Stimulated activated CD8-positive, alpha-beta memory T cell treated with anti-CD3 and anti-CD28 coated beads, Interleukin-4, amount 100 ng/mL, for 24 hours (primary cell): Measurements from ENCODE around the gene BST2.
A peak's percentile ranks its signal among the peaks of the same experiment; 100 is the strongest.
"Not testable (repeated sequence)": the region's sequence is repeated elsewhere in the genome, so short reads cannot be mapped to it uniquely, and the experiment has no call there.

Experiments used
- DNase-seq: peaks from one replicate; pipeline ENCODE4 v3.0.0-alpha.2; 2020; ENCODE audit warnings: low read depth

BST2 gene

DNA sequence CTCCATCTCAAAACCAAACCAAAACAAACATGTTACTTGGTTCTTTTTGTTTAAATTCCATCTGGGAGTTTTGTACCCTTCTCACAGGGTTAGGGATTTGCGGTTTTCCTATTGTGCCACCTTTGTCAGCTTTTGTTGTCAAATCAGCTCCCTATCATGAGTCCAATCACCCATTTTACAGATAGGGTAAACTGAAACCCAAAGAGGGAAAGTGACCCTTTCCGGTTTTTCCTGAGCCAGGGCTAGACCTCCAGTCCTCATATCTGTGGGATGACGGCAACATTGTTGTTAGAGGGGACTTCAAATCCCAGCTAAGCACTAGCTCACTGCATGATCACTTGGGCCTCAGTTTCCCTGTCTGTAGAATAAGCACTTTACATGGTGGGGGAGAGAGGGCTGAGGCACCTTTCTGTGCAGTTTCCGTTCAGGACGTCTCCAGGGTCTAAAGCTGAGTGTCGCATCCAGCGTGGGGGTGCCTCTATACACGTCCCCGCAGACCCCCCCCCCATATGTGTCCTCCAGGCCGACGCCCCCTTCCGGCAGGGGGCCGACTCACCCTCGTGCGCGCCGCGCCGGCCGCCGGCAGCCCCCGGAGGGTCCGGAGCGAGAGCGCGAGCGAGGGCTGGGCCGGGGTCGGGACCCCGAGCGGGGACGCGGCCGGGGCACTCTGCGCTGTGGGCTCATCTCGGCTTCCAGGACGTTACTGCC is 15.3 kb downstream of the BST2 start:
- DNase-seq = no peak

DNA sequence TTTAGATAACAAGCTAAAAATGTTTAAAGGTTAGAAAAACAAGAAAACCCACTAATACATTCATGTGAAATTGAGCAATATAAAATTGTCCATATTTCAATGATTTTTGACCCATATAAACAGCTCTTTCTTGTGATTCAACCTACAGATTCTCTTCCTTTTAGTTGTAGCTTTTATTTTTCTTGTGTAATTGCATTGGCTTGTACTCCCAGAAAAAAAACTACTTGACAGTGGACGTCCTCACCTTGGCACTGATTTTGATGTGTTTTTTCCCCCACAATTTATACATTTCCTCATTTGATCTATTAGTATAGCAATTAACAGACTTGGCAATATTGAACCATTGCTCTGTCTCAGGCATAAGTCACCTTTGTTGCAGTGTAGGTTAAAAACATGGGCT is 16.1 kb downstream of the BST2 start:
- DNase-seq = no peak

DNA sequence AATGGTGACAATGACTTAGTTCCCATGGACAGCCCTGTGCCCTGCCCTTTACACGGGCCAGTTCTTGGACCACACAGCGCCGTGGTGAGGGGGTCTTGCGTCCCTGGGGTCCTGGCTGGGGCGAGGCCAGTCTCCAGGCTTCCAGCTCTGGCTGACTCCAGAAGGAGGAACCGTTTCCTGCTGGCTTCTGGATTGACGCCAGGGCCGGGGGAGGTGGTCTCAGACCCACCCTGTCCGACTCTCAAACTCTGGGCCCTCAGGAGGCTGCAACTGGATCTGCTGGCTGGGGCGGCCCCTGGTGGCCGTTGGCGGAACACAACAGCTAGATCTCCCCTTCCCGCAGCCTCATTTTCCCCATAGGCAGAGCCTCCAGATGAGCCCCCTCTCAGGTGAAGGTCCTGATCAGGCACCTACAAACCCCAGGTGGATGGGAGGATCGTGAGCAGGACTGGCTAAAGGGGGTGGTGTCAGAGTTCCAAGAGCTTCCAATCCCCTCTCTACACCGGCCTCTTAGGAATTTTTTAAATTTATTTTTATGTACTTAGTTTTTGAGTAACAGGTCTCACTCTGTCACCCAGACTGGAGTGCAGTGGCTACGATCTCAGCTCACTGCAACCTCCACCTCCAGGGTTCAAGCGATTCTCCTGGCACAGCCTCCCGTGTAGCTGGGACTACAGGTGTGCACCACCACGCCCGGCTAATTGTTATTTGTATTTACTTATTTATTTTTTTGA is 19.4 kb downstream of the BST2 start:
- peak; percentile 53 for DNase-seq

DNA sequence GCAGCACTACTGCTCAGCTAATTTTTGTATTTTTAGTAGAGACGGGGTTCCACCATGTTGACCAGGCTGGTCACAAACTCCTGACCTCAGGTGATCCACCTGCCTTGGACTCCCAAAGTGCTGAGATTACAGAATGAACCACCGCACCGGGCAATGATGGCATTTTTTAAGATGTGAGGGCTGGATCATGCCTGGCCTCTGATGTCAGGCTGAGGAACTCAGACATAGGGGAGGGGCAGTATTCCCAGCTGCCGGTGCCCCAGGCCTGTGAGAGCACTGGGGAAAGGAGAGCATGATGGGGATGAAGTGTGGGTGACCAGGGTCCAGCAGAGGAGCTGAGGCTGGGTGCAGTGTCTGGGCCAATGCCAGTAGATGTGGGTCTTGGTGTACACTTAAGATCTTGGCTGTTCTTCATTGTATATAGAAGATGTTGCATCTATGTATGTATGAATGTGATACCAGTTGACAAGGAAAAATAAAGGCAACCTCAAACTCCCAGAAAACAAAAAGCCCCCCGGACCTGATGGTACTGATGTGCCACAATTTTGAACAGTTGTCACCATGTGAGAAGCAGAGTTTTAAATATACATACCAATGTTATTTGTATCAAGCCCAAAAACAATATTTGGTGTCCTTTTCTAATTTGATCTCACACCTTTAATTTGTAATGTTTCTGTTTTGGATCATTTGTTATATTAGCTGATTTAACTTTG is 24.8 kb downstream of the BST2 start:
- no peak for DNase-seq

DNA sequence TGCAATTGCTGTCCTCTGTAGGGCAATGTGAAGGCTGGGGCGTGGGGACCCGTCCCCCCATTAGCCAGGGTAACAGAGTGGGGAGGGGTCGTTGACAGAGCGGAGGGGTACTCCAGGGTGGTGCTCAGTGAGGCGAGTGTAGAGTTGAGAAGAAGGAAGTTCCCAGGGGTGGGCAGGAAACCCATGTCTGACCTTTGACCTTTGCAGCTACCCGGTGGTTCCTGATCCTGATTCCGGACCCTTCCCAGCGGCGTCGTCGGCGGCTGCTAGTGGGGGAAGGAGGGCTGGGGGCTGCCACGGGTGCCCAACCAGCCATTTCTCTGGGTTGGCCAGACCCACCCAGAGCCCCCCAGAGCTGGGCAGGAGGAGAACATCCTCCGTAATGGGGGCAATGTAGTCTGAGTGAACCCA is 26.2 kb downstream of the BST2 start:
- no peak for DNase-seq

DNA sequence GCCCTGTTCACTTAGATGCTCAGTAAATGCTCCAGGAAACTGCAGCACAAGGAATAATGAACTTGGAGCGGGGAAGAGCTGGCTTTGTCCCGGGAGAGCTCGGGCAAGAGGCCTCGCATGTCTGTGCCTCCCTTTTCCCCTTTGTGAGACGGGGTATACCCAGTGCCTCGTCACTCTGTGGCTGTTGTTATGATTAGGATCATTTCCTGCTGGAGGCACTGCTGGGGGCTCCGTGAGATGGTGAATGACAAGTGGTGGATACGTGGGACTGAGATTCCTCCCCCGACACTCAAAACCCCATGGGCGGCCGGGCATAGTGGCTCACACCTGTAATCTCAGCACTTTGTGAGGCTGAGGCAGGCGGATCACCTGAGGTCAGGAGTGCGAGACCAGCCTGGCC is 27.2 kb downstream of the BST2 start:
- no peak for DNase-seq

DNA sequence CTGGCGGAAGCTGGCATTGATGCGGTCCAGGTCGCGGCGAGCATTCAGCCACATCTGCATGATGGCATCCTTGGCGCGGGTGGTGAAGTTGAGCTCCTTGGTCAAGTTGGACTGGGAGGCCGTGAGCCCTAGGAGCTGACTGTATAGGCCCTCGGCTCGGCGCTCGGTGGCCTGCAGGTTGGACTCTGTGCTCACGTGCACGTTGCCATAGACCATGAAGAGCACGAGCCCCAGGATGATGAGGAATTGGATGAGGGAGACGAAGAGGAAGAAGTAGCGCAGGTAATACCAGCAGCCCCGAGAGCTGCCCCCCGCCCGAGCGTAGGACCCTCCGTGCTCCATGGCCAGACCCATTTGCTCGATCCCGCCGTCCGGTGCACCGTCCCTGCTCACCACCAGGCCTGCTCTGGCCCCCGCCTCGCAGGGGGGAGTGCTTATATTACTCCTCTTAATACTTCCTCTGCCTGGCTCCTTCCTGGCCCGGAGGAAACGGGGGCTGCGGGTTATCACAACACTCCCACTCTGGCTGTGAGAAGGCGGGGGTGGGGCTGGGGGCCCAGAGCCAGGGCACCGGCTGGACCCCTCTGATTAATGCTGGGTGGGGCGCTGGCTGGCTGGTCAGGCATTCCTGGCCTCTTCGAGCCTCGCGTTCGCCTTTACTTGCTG is 28.4 kb downstream of the BST2 start, which contains the start of gene PLVAP:
PLVAP (minus strand) TSS at position 408 of the 666 bp plus-strand sequence; CDS start at position 354, 54 bp downstream.
- no peak for DNase-seq

DNA sequence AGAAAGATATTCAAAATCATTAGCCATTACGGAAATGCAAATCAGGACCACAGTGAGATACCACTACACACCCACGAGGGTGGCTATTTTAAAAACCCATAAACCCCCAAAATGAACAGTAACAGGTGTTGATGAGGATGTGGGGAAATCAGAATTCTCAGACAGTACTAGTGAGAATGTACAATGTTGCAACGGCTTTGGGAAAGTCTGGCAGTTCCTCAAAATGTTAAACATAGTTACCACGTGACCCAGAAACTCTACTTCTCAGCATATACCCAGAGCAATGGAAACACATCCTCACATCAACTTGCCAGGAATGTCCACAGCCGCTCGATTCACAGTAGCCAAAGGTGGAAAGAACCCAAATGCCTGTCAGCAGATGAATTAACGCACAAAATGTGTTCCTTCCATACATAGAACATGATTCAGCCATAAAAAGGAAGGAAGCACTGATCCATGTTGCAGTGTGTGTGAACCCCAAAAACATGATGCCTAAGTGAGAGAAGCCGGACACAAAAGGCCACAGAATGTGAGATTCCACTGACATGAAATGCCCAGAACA is 35.3 kb downstream of the BST2 start:
- no peak for DNase-seq

DNA sequence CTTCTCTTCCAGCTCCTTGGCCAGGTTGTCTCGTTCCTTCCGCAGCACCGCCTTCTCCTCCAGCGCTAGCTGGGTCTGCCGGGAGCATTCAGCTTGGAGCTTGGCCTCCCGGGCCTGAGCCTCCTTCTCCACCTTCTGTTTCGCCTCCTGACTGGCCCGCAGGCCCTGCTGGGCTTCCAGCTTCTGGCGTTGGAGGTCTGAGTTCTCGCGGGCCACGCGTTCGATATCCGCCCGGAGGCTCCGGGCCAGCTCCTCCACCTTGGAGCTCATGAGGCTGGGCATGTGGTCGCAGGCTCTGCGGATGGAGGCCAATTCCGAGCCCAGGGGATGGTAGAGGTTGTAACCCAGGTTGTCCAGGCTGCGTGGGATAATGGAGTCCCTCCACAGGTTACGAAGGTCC is 40.1 kb downstream of the BST2 start:
- no peak for DNase-seq

DNA sequence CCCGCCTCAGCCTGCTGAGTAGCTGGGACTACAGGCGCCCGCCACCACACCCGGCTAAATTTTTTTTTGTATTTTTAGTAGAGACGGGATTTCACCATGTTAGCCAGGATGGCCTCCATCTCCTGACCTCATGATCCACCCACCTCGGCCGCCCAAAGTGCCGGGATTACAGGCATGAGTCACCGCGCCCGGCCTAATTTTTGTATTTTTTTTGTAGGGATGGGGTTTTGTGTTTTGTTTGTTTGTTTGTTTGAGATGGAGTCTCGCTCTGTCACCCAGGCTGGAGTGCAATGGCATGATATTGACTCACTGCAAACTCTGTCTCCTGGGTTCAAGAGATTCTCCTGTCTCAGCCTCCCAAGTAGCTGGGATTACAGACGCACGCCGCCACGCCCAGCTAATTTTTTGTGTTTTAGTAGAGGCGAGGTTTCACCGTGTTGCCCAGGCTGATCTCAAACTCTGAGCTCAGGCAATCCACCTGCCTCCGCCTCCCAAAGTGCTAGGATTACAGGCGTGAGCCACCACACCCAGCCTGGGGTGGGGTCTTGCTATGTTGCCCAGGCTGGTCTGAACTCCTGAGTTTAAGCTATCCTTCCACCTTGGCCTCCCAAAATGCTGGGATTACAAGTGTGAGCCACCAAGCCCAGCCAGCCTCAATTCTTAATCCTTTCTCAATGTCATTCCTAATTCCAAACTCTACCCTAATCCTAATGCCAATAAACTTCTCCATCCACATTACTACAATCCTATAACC is 41.4 kb downstream of the BST2 start:
- not testable (repeated sequence) for DNase-seq

DNA sequence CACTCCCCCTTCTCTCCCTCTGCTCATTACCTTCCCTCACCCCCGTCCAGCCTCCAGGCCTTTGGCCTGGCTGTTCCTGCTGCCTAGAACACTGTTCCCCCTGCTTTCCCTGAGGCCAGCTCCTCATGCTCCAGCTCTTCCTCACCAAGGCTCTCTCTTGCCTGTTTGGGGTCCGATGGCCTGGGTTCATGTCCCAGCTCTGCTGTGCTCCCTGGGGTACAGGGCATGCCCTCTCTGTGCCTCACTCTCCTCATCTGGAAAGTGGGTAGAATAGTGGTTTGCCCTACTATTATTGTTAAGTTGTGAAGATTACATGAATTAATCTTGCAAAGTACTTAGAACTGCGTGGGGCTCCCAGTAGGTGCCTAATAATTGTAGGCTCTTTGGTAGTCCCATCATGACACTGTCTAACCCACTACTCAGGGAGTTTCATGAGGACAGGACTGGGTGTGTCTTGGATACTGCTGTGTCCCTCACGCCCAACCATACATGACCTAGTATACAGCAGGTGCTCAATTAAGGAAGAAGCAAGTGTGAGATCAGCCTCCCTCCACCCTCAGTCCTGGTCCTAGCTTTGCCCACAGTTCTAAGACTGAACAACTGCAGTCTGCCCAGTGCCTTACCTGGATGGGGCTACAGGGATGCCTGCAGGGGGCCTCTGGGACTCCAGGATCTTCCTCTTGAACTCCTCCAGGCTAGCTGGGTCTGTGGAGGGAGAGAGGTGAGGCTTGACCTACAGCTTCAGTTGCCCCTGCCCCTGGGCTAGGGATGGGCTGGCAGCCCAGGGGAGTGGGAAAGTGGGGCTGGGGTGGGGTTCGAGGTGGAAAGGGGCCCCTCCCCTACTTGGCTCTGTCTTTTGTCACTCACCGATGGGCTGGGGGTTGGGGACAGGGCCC is 45.3 kb downstream of the BST2 start:
- DNase-seq = no peak

DNA sequence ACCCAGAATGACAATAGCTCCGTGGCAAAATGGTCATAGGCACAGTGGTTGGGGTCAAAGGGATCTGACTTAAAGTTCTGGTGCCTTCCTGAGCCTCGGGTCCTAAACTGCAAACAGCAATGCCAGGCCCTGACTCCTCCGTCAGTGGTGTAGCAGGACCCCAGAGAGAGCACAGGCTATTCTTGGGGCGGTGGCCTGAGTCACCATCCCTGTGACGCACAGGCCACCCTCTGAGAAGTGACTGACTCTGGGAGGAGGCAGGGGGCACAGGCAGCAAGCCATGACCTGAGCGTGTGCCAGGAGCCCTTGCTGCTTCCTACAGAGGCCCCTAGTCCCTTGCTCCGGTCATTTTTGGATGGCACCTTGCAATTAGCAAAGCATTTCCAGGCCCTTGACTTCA is 47.0 kb downstream of the BST2 start:
- no peak for DNase-seq

DNA sequence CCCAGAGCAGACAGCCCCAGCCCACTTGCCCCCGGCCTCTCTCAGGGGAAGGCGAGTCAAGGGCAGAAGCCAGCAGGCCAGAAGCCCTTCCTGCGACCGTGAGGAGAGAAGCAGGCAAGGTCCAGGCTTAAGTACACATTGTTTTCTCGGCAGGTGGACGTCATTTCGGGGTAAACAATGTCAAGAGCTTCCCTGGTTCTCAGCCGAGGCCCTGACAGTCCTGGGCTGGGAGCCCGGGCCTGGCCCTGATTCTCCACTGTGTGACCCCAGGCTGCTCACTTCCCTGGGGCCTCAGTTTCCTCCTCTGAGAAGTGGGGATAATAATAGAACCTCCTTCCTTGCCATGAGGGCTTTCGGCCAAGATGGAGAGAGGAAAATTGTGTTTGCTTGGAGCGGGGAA is 47.7 kb downstream of the BST2 start:
- DNase-seq = no peak

DNA sequence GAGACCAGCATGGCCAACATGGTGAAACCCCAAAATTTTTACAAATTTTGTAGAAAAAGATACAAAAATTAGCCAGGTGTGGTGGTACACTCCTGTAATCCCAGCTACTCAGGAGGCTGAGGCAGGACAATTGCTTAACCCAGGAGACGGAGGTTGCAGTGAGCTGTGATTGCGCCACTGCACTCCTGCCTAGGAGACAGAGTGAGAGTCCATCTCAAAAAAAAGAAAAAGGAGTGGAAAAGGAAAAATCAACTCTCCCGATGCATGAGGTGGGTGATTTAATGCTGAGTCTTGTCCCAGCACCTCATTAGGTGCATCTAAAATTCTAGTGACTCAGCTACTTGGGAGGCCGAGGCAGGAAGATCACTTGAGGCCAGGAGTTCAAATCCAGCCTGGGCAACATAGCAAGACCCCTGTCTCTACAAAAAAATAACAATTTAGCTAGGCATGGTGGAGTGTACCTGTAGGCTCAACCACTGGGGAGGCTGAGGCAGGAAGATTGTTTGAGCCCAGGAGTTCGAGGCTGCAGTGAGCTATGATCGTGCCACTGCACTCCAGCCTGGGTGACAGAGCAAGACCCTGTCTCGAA is 48.3 kb downstream of the BST2 start:
- no peak for DNase-seq

DNA sequence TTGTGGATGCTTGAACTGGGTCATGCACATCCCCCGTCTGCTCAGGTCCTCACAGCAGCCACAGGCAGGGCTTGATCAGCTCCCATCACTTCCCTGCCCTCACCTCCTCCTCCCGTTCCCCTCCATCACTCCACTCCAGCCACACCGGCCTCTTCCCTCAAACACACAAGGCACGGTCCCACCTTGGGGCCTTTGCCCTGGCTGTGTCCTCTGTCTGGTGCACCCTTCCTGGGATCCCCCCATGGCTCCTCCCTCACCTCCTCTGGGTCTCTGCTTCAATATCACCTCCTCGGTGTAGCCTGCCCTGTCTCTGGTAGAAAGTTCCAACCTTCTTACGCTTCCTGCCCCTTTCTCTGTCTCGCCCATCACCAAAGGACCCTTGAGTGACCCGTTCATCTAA is 52.0 kb downstream of the BST2 start:
- DNase-seq = no peak
